Parathyroid adenoma (tissue), 2 donors: ENCODE results near the gene HID1.

Experiments used
- H2AFZ ChIP-seq: fragments of 300-600 bp; sonication (generic); one replicate; pipeline ENCODE4 v1.7.0; 2017; ENCODE audit warnings: antibody characterized with exemption, mild to moderate bottlenecking
- H3K27ac ChIP-seq: fragments of 300-600 bp; sonication (generic); one replicate; pipeline ENCODE4 v1.7.0; 2017
- H3K27me3 ChIP-seq: fragments of 300-600 bp; sonication (generic); one replicate; pipeline ENCODE4 v1.7.0; 2017; ENCODE audit warnings: low read length; ENCODE audit not compliant: control insufficient read depth, insufficient read depth
- H3K36me3 ChIP-seq: fragments of 300-600 bp; sonication (generic); one replicate; pipeline ENCODE4 v1.7.0; 2017; ENCODE audit warnings: low read length; ENCODE audit not compliant: control insufficient read depth, insufficient read depth
- H3K4me1 ChIP-seq: fragments of 300-600 bp; sonication (generic); one replicate; pipeline ENCODE4 v1.7.0; 2017; ENCODE audit warnings: control low read depth
- H3K4me2 ChIP-seq: fragments of 300-600 bp; sonication (generic); one replicate; pipeline ENCODE4 v1.7.0; 2017; ENCODE audit warnings: low read length
- H3K4me3 ChIP-seq: fragments of 300-600 bp; sonication (generic); one replicate; pipeline ENCODE4 v1.7.0; 2017; ENCODE audit warnings: low read depth, low read length
- H3K79me2 ChIP-seq: fragments of 300-600 bp; sonication (generic); one replicate; pipeline ENCODE4 v1.7.0; 2017; ENCODE audit warnings: control low read depth
- H3K9ac ChIP-seq: fragments of 300-600 bp; sonication (generic); one replicate; pipeline ENCODE4 v1.7.0; 2017; ENCODE audit warnings: mild to moderate bottlenecking
- H3K9me3 ChIP-seq: fragments of 300-600 bp; sonication (generic); one replicate; pipeline ENCODE4 v1.7.0; 2017; ENCODE audit warnings: low read length; ENCODE audit not compliant: control insufficient read depth
- CTCF ChIP-seq: fragments of 300-600 bp; sonication (generic); IDR thresholded peaks from one replicate; pipeline ENCODE4 v1.7.0; 2017; ENCODE audit warnings: antibody characterized with exemption, mild to moderate bottlenecking
- donor health status: primary hyperparathyroidism.

HID1 gene

GRCh38 chr17:74935048-74935447, 37.5 kb downstream of the HID1 start:
- Histone ChIP-seq H3K27ac (no peak overlapping the region), H3K4me3 (no peak overlapping the region)

GRCh38 chr17:74930535-74931036, 42.0 kb downstream of the HID1 start:
- H3K4me2 ChIP-seq = no peak overlapping the region
- H2AFZ ChIP-seq = no peak overlapping the region
- H3K4me1 ChIP-seq = no peaks in the 10 kb centered on the region
- TF ChIP-seq CTCF = no peak
- H3K9me3 ChIP-seq = no peaks in the 10 kb centered on the region
- H3K9ac ChIP-seq = no peak overlapping the region
- peaks cover 3% of the 10 kb centered on the region for H3K27me3 ChIP-seq
- H3K27ac ChIP-seq = no peak overlapping the region
- no peaks in the 10 kb centered on the region for H3K79me2 ChIP-seq
- no peaks in the 10 kb centered on the region for H3K36me3 ChIP-seq
- no peak overlapping the region for H3K4me3 ChIP-seq

More at GRCh38 chr17:74935048-74935447, 37.5 kb downstream of the HID1 start:
- Histone ChIP-seq H3K4me1 (no peaks in the 10 kb centered on the region), H3K4me2 (no peak overlapping the region), H3K9ac (no peak overlapping the region), H3K79me2 (no peaks in the 10 kb centered on the region), H2AFZ (no peak overlapping the region), H3K36me3 (no peaks in the 10 kb centered on the region), H3K9me3 (no peaks in the 10 kb centered on the region), H3K27me3 (peaks cover 8% of the 10 kb centered on the region)
- TF ChIP-seq CTCF = no peak

GRCh38 chr17:74928786-74929185, 43.8 kb downstream of the HID1 start:
- no peak for TF ChIP-seq CTCF
- Histone ChIP-seq H3K4me3 (no peak overlapping the region), H3K9ac (no peak overlapping the region), H3K4me1 (no peaks in the 10 kb centered on the region), H3K36me3 (no peaks in the 10 kb centered on the region), H3K79me2 (no peaks in the 10 kb centered on the region), H3K27ac (no peak overlapping the region), H3K4me2 (no peak overlapping the region), H3K9me3 (no peaks in the 10 kb centered on the region), H2AFZ (no peak overlapping the region), H3K27me3 (peaks cover 7% of the 10 kb centered on the region)

- H3K4me2 ChIP-seq = no peak overlapping the region
- no peak overlapping the region for H3K27ac ChIP-seq
- H3K79me2 ChIP-seq = no peaks in the 10 kb centered on the region
- peaks cover 12% of the 10 kb centered on the region for H3K27me3 ChIP-seq
- no peaks in the 10 kb centered on the region for H3K4me1 ChIP-seq
- H3K36me3 ChIP-seq = no peaks in the 10 kb centered on the region
- H3K9me3 ChIP-seq = no peaks in the 10 kb centered on the region
- no peak for TF ChIP-seq CTCF
- H3K4me3 ChIP-seq = no peak overlapping the region
- no peak overlapping the region for H2AFZ ChIP-seq
- no peak overlapping the region for H3K9ac ChIP-seq
Observed at GRCh38 chr17:74925242-74925641, 47.3 kb downstream of the HID1 start.

GRCh38 chr17:74924250-74924948, 48.2 kb downstream of the HID1 start, which contains the start of gene OTOP2:
Gene OTOP2, plus strand, starts transcription at chr17:74924273. Its CDS starts 360 bp downstream, at chr17:74924633.
- no peak within 1 kb of the TSS for H3K4me3 ChIP-seq
- H3K9ac ChIP-seq = no peak within 1 kb of the TSS
- no peak within 1 kb of the TSS for H3K27ac ChIP-seq

More at GRCh38 chr17:74924250-74924948, 48.2 kb downstream of the HID1 start, which contains the start of gene OTOP2:
- H3K4me1 ChIP-seq = no peaks in the 10 kb centered on the region
- peaks cover 12% of the 10 kb centered on the region for H3K27me3 ChIP-seq
- H3K9me3 ChIP-seq = no peaks in the 10 kb centered on the region
- TF ChIP-seq CTCF = no peak
- peak within 1 kb of the TSS; percentile 77 for H2AFZ ChIP-seq
- no peaks in the 10 kb centered on the region for H3K36me3 ChIP-seq
- no peaks in the 10 kb centered on the region for H3K79me2 ChIP-seq
- H3K4me2 ChIP-seq = peak within 1 kb of the TSS; percentile 24
